ENCODE measurements around the gene ZC3HAV1L. TPM values are rescaled to one million over a fixed set of nuclear protein-coding genes. Genes with fewer than 3 reads are reported as not detected.

The ZC3HAV1L gene
- total and polyA plus RNA-seq, 2 of the 13 experiments (the other 11 are each of a cell fraction or from before 2014, with no cell fraction given) = 8.4 to 11.1 TPM

GRCh38 chr7:139035586-139036353 is at the start of gene ZC3HAV1L (continued):
- TF ChIP-seq SMAD1 (CRISPR knock-in tag; IDR thresholded peaks at IDR 0.05; ENCODE audit: borderline replicate concordance, low read depth) = peak; percentile 88; the same call in 1 of the 2 replicates
- TF ChIP-seq ZFP91 (CRISPR knock-in tag; IDR thresholded peaks at IDR 0.05; ENCODE audit: borderline replicate concordance) = peak; percentile 73
- 0 out of 2 replicates have a peak, but pooled peaks have one; percentile 21 for TF ChIP-seq ZNF501 (CRISPR knock-in tag; IDR thresholded peaks at IDR 0.05)
- no peak for TF ChIP-seq ZNF850 (CRISPR knock-in tag; conservative IDR thresholded peaks at IDR 0.05)
- no peak for TF ChIP-seq MAZ (IDR thresholded peaks at IDR 0.05; ENCODE audit: borderline replicate concordance, low read depth, low read length)
- TF ChIP-seq MAZ (CRISPR knock-in tag; IDR thresholded peaks at IDR 0.05; ENCODE audit: low read depth) = peak; percentile 54; the same call in 1 of the 2 replicates
- no peak for TF ChIP-seq ZNF34 (CRISPR knock-in tag; IDR thresholded peaks at IDR 0.05; ENCODE audit: borderline replicate concordance)
- no peak for TF ChIP-seq KAT7 (CRISPR knock-in tag; IDR thresholded peaks at IDR 0.05; ENCODE audit: borderline replicate concordance)
- no peak; the same call in 1 of the 2 replicates for TF ChIP-seq CENPT (CRISPR knock-in tag; IDR thresholded peaks at IDR 0.05; ENCODE audit: low read depth)
- no peak for TF ChIP-seq NCOA2 (CRISPR knock-in tag; IDR thresholded peaks at IDR 0.05)
- 0 out of 2 replicates have a peak, but pooled peaks have one; percentile 52 for TF ChIP-seq SAFB2 (CRISPR knock-in tag; IDR thresholded peaks at IDR 0.05; ENCODE audit: borderline replicate concordance, low read depth)
- TF ChIP-seq RARG (CRISPR knock-in tag; IDR thresholded peaks at IDR 0.05; ENCODE audit: low read depth) = no peak
- peak; percentile 53; the same call in 1 of the 2 replicates for TF ChIP-seq ZNF230 (CRISPR knock-in tag; IDR thresholded peaks at IDR 0.05)
- TF ChIP-seq RFX1 (IDR thresholded peaks at IDR 0.05) = no peak
- TF ChIP-seq U2AF2 (IDR thresholded peaks at IDR 0.05; ENCODE audit: low read depth, low read length) = no peak
- TF ChIP-seq HDAC1 (CRISPR knock-in tag; IDR thresholded peaks at IDR 0.05) = peak; percentile 62; the same call in 1 of the 2 replicates
- TF ChIP-seq, protein P1, sequence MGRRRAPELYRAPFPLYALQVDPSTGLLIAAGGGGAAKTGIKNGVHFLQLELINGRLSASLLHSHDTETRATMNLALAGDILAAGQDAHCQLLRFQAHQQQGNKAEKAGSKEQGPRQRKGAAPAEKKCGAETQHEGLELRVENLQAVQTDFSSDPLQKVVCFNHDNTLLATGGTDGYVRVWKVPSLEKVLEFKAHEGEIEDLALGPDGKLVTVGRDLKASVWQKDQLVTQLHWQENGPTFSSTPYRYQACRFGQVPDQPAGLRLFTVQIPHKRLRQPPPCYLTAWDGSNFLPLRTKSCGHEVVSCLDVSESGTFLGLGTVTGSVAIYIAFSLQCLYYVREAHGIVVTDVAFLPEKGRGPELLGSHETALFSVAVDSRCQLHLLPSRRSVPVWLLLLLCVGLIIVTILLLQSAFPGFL (CRISPR knock-in tag; IDR thresholded peaks at IDR 0.05) = no peak
- no peak for TF ChIP-seq MEF2D (CRISPR knock-in tag; IDR thresholded peaks at IDR 0.05)
- no peak for TF ChIP-seq SOX6 (IDR thresholded peaks at IDR 0.05)
- TF ChIP-seq SOX6 (CRISPR knock-in tag; IDR thresholded peaks at IDR 0.05) = no peak
- no peak for TF ChIP-seq ZNF136 (CRISPR knock-in tag; IDR thresholded peaks at IDR 0.05; ENCODE audit: low read depth)
- TF ChIP-seq PLRG1 (conservative IDR thresholded peaks at IDR 0.05) = no peak
- no peak for TF ChIP-seq ZNF75D (CRISPR knock-in tag; IDR thresholded peaks at IDR 0.05; ENCODE audit: borderline replicate concordance)
- no peak for TF ChIP-seq MBD4 (IDR thresholded peaks at IDR 0.05; ENCODE audit: borderline replicate concordance, low read length)
- no peak for TF ChIP-seq ELF1 (CRISPR knock-in tag; IDR thresholded peaks at IDR 0.05)
- no peak for TF ChIP-seq ZNF432 (CRISPR knock-in tag; IDR thresholded peaks at IDR 0.05; ENCODE audit: borderline replicate concordance)
- no peak for TF ChIP-seq EEA1 (CRISPR knock-in tag; IDR thresholded peaks at IDR 0.05; ENCODE audit: borderline replicate concordance)
- TF ChIP-seq ZNF616 (CRISPR knock-in tag; IDR thresholded peaks at IDR 0.05; ENCODE audit: low read depth) = 0 out of 2 replicates have a peak, but pooled peaks have one; percentile 61

Measured in HepG2 (cell line).